Colonic mucosa (tissue), 4 donors: Measurements from ENCODE around the gene ISG15. TPM values are rescaled to one million over a fixed set of nuclear protein-coding genes. Genes with fewer than 3 reads are reported as not detected.

ENCODE experiments used
- DNase-seq: peaks from one replicate; pipeline ENCODE4 v3.0.0-alpha.2; 2020
- H3K27ac ChIP-seq: fragments of 200-600 bp; one replicate; pipeline ENCODE4 v1.8.0; 2021
- H3K27me3 ChIP-seq: fragments of 200-600 bp; one replicate; pipeline ENCODE4 v1.8.0; 2021
- H3K36me3 ChIP-seq: fragments of 200-600 bp; one replicate; pipeline ENCODE4 v1.8.0; 2021
- H3K4me1 ChIP-seq: fragments of 200-600 bp; one replicate; pipeline ENCODE4 v1.8.0; 2021; ENCODE audit warnings: mild to moderate bottlenecking
- H3K4me3 ChIP-seq: fragments of 200-600 bp; one replicate; pipeline ENCODE4 v1.8.0; 2021
- H3K9ac ChIP-seq, 2 donors: one replicate each; pipeline ENCODE4 v1.7.0; 2013; ENCODE audit warnings: control low read depth in 2 of 2, low read depth in 2 of 2, low read length in 2 of 2
- H3K9me3 ChIP-seq: fragments of 200-600 bp; one replicate; pipeline ENCODE4 v1.8.0; 2021
- CTCF ChIP-seq: fragments of 200-600 bp; IDR thresholded peaks from one replicate; pipeline ENCODE4 v1.8.0; 2022; ENCODE audit warnings: antibody characterized with exemption, mild to moderate bottlenecking
- intact Hi-C: fragments of 100-400 bp; cut with DNase I; formaldehyde crosslinking; loops from one replicate; pipeline ENCODE4 v1.14.1; 2022
- total RNA-seq, 2 donors: library from RNA; stranded (reverse); fragmentation: NEBNext Ultra II Directional in 1 of 2; extraction: Animal tissue kit (Norgen Biotek cat#: 25700) in 1 of 2; gene quantifications; one replicate each; pipeline ENCODE4 v1.2.1, GENCODE V29; 2021
- donor health status: healthy.
- donor health status: DM: no; HTN: no; CAD: no.
- donor health status: DM: no; HTN: no; CAD: no.

The ISG15 gene
- total RNA-seq, 2 donors from 2014 or later: 21.9 to 25.2 TPM

- Histone ChIP-seq H3K36me3 (no peaks in the 10 kb centered on the region), H3K27me3 (peaks cover 4% of the 10 kb centered on the region), H3K9me3 (no peaks in the 10 kb centered on the region), H3K27ac (no peak overlapping the region), H3K9ac (peak overlapping the region in 1 of 2 donors; percentile 43), H3K4me3 (no peak overlapping the region), H3K4me1 (peaks cover 9% of the 10 kb centered on the region)
- intact Hi-C loops: no loop called here
- DNase-seq: no peak
- no peak for TF ChIP-seq CTCF
These were observed 26.0 kb downstream of the ISG15 start for GRCh38 chr1:1039145-1039910.

DNA sequence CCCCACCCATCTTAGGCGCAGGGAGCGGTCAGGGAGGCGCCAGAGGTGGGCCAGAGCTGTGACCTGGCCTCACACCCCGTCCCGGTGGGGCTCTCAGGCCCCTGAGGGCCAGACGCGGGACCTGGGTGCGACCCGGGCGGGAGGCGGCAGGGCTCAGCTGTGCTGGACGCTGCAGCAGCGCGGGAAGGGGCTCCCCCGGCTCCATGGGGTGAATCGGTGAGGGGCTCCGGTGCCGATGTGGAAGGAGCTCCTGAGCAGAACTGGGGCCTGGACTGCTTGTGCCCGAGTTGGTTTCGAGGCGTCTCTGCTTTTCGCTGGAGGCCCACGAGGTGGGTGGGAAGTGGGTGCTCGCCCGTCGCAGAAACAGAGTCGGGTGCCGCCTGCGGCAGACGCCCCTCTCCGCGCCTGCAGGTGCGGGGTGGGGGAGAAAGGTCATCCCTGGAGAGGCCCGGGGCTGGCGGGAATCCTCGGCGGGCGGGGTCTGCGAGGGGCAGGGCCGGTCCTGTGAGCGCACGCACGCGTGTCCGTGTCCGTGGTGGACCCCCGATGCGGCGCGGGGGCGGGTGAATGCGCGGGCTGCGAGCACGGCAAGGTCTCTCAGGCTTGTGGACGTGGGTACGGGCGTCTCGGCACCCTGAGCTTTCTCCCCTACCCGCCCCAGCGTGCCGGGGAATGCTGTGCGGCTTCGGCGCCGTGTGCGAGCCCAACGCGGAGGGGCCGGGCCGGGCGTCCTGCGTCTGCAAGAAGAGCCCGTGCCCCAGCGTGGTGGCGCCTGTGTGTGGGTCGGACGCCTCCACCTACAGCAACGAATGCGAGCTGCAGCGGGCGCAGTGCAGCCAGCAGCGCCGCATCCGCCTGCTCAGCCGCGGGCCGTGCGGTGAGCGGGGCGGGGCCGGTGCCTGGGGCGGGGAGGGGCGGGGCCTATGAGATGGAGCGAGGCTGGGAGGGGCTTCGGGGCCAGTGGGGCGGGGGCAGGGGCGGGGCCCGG is 27.0 kb downstream of the ISG15 start:
- intact Hi-C loops: no loop called here
- no peak for TF ChIP-seq CTCF
- Histone ChIP-seq H3K9me3 (no peaks in the 10 kb centered on the region), H3K27ac (no peak overlapping the region), H3K9ac (peak overlapping the region in 1 of 2 donors; percentile 43), H3K36me3 (no peaks in the 10 kb centered on the region), H3K27me3 (no peaks in the 10 kb centered on the region), H3K4me1 (peaks cover 9% of the 10 kb centered on the region), H3K4me3 (peak overlapping the region; percentile 40)
- DNase-seq: peak; percentile 82

DNA sequence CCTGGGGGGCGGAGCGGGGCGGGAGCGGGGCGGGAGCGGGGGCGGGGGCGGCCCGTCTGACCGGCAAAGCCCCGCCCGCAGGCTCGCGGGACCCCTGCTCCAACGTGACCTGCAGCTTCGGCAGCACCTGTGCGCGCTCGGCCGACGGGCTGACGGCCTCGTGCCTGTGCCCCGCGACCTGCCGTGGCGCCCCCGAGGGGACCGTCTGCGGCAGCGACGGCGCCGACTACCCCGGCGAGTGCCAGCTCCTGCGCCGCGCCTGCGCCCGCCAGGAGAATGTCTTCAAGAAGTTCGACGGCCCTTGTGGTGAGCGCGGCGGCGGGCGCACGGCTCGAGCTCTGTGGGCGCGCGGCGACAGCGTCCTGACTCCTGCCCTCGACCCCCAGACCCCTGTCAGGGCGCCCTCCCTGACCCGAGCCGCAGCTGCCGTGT is 27.8 kb downstream of the ISG15 start:
- Histone ChIP-seq H3K27ac (no peak overlapping the region), H3K9me3 (no peaks in the 10 kb centered on the region), H3K27me3 (no peaks in the 10 kb centered on the region), H3K4me1 (peaks cover 9% of the 10 kb centered on the region), H3K9ac (no peak overlapping the region), H3K36me3 (no peaks in the 10 kb centered on the region), H3K4me3 (no peak overlapping the region)
- no peak for TF ChIP-seq CTCF
- DNase-seq: no peak
- intact Hi-C loops: no loop called here

DNA sequence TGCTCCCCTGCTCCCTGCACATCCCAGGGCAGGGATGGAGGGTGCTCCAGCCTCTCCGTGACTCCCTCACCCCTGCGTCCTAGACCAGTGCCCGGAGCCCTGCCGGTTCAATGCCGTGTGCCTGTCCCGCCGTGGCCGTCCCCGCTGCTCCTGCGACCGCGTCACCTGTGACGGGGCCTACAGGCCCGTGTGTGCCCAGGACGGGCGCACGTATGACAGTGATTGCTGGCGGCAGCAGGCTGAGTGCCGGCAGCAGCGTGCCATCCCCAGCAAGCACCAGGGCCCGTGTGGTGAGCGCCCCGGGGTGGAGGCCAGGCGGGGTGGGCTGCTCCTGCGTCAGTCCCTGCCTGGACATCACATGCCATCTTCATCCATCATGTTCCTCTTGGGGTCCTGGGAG is 28.6 kb downstream of the ISG15 start:
- Histone ChIP-seq H3K4me3 (no peak overlapping the region), H3K27me3 (no peaks in the 10 kb centered on the region), H3K4me1 (peaks cover 9% of the 10 kb centered on the region), H3K9me3 (no peaks in the 10 kb centered on the region), H3K9ac (no peak overlapping the region), H3K36me3 (no peaks in the 10 kb centered on the region), H3K27ac (no peak overlapping the region)
- TF ChIP-seq CTCF: no peak
- DNase-seq: no peak
- intact Hi-C loops: no loop called here

DNA sequence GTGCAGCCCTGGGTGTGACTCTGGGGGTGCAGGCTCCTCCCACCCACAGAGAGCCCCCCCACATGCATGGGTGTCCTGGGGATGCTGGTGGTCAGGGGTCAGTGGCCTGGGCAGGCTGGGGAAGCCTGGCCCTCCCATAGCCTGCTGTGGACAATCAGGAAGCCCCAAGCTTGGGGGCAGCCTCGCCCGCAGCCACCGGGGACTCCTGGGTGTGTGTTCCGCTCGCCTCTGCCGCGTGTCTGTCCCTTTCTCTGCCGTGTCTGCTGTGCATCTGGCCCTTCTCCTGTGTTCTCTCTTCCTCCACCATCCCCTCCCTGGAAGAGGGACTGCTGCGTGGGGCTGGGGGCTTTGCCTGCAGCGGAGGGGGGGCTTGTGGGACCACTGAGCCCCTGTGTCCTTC is 29.5 kb downstream of the ISG15 start:
- H3K27me3 ChIP-seq: no peaks in the 10 kb centered on the region

More for the DNA sequence above, 29.5 kb downstream of the ISG15 start:
- Histone ChIP-seq H3K36me3 (no peaks in the 10 kb centered on the region), H3K9ac (no peak overlapping the region), H3K27ac (no peak overlapping the region), H3K4me1 (peaks cover 9% of the 10 kb centered on the region), H3K9me3 (no peaks in the 10 kb centered on the region), H3K4me3 (no peak overlapping the region)
- TF ChIP-seq CTCF: no peak
- no peak for DNase-seq
- intact Hi-C loops: no loop called here
